HG03108 (cell line): Measurements from ENCODE around the gene CGB7.

ENCODE experiments used
- ATAC-seq: cut with Tn5 transposase; IDR thresholded peaks from one replicate; pipeline ENCODE4 v1.9.1; 2021; ENCODE audit warnings: moderate library complexity; ENCODE audit not compliant: unreplicated experiment

Gene CGB7

GRCh38 chr19:49017041-49017665, 40.4 kb downstream of the CGB7 start, which contains the start of gene LHB:
TSS of gene LHB (minus strand) at chr19:49017091. CDS start at chr19:49017081, 10 bp downstream.
- ATAC-seq = no peak

GRCh38 chr19:49016067-49016839, 41.3 kb downstream of the CGB7 start:
- ATAC-seq = no peak

GRCh38 chr19:49014870-49015255, 42.7 kb downstream of the CGB7 start:
- no peak for ATAC-seq

- ATAC-seq = no peak
Measured at GRCh38 chr19:49014123-49014869, 43.3 kb downstream of the CGB7 start.

- ATAC-seq = no peak
Measured at GRCh38 chr19:49011194-49011593, 46.4 kb downstream of the CGB7 start.

- ATAC-seq = no peak
Measured at GRCh38 chr19:49010453-49010852, 47.1 kb downstream of the CGB7 start.

GRCh38 chr19:49009828-49010227, 47.7 kb downstream of the CGB7 start:
- ATAC-seq = no peak

- no peak for ATAC-seq
Measured at GRCh38 chr19:49006905-49007304, 50.6 kb downstream of the CGB7 start.

- ATAC-seq = no peak
Measured at GRCh38 chr19:49004964-49005614, 52.5 kb downstream of the CGB7 start.
